NCI-H345 treated with DMSO at 0.1 percent for 48 hours (cell line): ENCODE measurements around the gene CEACAM16.

Experiments
- DNase-seq: peaks from one replicate; lab custom pipeline; 2025; ENCODE audit not compliant: unreplicated experiment; lab: John Stamatoyannopoulos, UW

The CEACAM16 gene

GRCh38 chr19:44723299-44723951 lies 24.5 kb downstream of the CEACAM16 start:
- DNase-seq = no peak

- DNase-seq = peak; percentile 30
These were observed 25.0 kb downstream of the CEACAM16 start for GRCh38 chr19:44723952-44724319.

DNA sequence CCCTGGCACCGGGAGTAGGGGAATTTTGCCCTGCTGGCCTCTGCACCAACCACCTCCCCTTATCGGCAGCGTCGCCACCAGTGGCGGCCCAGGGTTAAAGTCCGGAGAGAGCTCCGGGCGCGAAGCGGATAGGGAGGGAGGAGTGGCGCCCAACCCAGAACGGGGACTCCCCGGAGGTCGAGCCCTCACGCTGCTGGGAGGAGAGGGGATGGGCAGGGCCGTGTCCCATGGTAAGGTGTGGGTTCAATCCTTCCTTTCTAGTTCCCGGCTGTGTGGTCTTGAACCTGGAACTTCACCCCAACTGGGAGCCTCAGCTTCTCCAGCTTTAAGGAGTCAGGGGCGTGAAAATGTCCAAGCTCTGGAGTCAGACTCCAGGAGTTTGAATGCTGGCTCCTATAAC lies 26.3 kb downstream of the CEACAM16 start:
- DNase-seq = no peak

DNA sequence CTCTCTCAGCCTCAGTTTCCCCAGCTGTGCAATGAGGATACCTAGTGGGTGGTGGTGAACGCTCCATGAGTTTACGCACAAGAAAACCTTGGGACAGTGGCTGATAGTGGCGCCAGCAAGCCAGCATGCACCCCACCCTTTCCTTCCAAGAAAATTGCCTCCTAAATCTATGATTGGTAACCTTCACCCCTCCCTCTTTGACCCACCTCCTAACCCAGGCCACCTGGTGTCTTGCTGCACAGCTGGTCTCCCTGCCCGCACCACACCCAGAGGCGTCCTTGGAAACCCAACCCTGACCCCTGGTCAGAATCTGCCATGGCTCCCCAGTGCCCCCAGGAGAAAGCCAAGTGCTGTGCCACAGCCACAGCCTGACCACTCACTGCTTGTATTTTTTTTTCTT lies 26.7 kb downstream of the CEACAM16 start:
- no peak for DNase-seq

GRCh38 chr19:44726465-44726864 lies 27.5 kb downstream of the CEACAM16 start:
- no peak for DNase-seq

DNA sequence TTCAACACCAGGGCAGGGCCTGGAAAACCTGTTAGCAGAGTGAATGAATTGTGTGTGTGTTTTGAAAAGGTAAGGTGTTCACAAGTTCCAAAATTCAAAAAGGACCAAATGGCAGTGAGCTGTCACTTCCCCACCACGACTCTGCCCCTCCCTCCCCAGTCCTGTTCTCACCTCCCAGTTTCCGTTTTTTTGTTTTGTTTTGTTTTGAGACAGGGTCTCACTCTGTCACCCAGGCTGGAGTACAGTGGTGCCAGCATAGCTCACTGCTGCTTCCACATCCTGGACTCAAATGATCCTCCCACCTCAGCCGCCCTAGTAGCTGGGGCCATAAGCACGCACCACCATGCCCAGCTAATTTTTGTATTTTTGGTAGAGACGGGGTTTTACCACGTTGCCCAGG lies 29.2 kb downstream of the CEACAM16 start:
- DNase-seq = no peak

DNA sequence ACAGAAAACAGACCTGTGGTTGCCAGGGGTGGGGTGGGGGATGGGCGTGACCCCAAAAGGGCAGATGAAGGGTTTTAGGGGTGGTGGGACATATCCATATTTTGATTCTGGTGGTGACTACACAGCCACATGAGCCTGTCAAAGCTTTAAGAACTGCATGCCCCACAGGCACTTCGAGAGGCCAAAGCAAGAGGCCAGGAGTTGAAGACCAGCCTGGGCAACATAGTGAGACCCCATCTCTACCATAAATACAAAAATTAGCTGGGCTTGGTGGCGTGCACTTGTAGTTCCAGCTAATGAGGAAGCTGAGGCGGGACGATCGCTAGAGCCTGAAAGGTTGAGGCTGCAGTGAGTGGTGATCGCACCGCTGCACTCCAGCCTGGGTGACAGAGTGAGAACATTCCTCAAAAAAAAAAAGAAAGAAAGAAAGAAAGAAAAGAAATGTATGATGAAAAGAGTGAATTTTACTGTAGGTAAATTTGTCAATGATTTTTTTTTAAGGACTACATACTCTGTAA lies 30.6 kb downstream of the CEACAM16 start:
- DNase-seq = no peak

DNA sequence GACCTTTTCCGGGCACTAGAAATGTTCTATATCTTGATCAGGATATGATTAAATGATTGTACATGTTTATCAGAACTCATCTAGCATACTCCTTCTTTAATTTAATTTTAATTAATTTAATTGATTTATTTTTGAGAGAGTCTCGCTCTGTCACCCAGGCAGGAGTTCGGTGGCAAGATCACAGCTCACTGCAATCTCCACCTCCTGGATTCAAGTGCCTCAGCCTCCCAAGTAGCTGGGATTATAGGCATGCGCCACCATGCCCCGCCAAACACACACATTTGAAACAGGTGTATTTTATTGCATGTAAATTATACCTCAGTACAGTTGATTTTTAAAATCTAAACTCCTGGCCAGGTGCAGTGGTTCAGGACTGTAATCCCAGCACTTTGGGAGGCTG lies 32.1 kb downstream of the CEACAM16 start:
- no peak for DNase-seq

- DNase-seq = no peak
These were observed 32.7 kb downstream of the CEACAM16 start for GRCh38 chr19:44731622-44732021.

- no peak for DNase-seq
These were observed 33.5 kb downstream of the CEACAM16 start for GRCh38 chr19:44732235-44733014.

- DNase-seq = no peak
These were observed 35.4 kb downstream of the CEACAM16 start for GRCh38 chr19:44734357-44734756.

GRCh38 chr19:44735011-44735410 lies 36.1 kb downstream of the CEACAM16 start:
- no peak for DNase-seq

DNA sequence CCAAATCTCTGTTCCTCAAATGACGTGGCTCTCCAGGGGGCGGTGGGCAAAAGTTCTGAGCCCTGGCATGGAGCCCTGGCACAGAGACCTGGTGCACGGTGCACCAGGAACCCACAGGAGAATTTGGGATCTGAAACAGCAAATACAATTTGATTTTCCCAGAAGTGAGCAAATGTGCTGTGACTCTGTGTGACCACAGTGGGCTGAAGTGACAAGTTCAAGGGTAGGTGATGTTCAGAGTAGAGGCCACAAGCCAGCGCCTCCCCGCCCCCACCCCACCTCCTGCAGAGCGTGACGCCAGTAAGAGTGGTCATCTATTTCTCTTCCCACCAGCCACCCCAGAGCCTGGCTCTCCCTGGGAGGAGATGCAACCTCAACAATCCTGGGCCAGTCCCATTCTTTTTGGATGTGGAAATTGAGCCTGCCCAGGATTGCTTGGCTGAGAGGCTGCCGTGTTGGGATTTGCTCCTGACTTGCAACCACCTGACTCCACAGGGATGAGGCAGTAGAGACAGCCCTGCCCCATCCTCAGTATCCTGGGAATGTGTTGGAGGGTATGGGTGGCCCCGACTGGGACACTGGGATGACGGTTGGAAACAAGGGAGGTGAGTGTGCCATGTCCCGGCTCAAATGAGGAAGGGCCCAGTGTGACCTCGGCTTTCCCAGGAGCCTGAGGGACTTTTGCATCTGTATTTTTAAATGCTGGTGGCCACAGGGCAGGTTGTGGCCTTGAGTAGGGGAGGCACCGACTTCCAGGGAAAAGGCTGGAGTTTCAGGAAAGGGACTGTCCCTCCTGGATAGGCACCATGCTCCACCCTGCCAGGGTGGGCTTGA lies 38.5 kb downstream of the CEACAM16 start:
- no peak for DNase-seq

DNA sequence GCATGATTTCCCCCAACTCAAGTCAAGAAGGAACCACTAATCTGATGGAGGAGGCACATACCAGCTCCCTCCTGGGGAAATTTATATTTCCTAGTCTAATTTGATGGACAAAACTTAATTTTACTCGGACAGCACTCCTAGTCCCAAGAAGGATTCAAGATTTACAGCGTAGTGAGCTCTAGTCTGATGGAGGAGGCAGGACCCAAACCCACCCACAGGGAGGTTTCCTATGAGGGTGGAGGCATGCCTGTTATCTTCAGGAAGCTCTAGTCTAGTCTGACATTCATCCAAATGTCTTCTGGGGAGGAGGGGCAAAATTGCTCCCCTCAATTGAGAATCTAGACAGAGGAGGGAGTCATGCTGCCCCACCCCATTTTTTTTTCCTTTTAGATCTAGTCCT lies 39.2 kb downstream of the CEACAM16 start:
- no peak for DNase-seq

GRCh38 chr19:44738603-44739558 lies 39.9 kb downstream of the CEACAM16 start:
- no peak for DNase-seq

GRCh38 chr19:44740351-44740824 lies 41.4 kb downstream of the CEACAM16 start:
- DNase-seq = no peak

DNA sequence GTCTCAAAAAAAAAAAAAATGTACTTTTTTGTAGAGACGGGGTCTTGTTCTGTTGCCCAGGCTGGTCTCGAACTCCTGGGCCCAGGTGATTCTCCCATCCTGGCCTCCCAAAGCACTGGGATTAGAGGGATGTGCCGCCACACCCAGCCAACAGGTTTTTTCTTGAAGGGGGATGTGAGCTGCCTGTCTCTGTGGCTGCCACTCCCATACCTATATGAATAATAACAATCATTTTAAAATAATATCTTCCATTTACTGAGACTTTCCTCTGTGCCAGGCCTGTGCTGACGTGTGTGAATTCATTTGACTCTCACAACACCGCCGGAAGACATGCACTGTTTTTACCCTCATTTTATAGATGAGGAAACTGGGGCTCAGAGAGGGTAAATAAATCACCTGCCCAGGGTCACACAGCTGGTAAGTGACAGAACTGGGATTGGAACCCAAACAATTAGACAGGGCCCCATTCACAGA lies 42.3 kb downstream of the CEACAM16 start:
- DNase-seq = no peak

GRCh38 chr19:44741841-44742329 lies 42.9 kb downstream of the CEACAM16 start:
- no peak for DNase-seq

GRCh38 chr19:44742330-44743061 lies 43.5 kb downstream of the CEACAM16 start:
- no peak for DNase-seq
